ENCODE results near the gene MTA1.

MTA1 gene

GRCh38 chr14:105450864-105451720, 31.5 kb downstream of the MTA1 start:
- no peaks in the 10 kb centered on the region for H3K27me3 ChIP-seq
- H3K9me3 ChIP-seq = no peaks in the 10 kb centered on the region
- TF ChIP-seq CTCF (IDR thresholded peaks at IDR 0.05) = no peak
- no peak overlapping the region for H3K27ac ChIP-seq
- peaks cover 46% of the 10 kb centered on the region for H3K36me3 ChIP-seq
- H3K4me1 ChIP-seq (ENCODE audit: control insufficient read depth in 1 of 2, insufficient read depth in 1 of 2, low read depth in 1 of 2, low read length in 1 of 2) = no peaks in the 10 kb centered on the region
- no peak overlapping the region for H3K4me3 ChIP-seq (ENCODE audit: low read depth in 1 of 2, low read length in 1 of 2)

GRCh38 chr14:105452963-105453362, 33.3 kb downstream of the MTA1 start:
- Histone ChIP-seq H3K27ac (no peak overlapping the region), H3K4me3 (ENCODE audit: low read depth in 1 of 2, low read length in 1 of 2) (no peak overlapping the region), H3K27me3 (no peaks in the 10 kb centered on the region), H3K9me3 (no peaks in the 10 kb centered on the region), H3K4me1 (ENCODE audit: control insufficient read depth in 1 of 2, insufficient read depth in 1 of 2, low read depth in 1 of 2, low read length in 1 of 2) (no peaks in the 10 kb centered on the region), H3K36me3 (peaks cover 58% of the 10 kb centered on the region)
- no peak for TF ChIP-seq CTCF (IDR thresholded peaks at IDR 0.05)

GRCh38 chr14:105453847-105454246, 34.2 kb downstream of the MTA1 start:
- TF ChIP-seq CTCF (IDR thresholded peaks at IDR 0.05) = no peak
- H3K27me3 ChIP-seq = no peaks in the 10 kb centered on the region
- peaks cover 58% of the 10 kb centered on the region for H3K36me3 ChIP-seq

GRCh38 chr14:105455086-105455640, 35.5 kb downstream of the MTA1 start:
- H3K27me3 ChIP-seq = no peaks in the 10 kb centered on the region
- no peak overlapping the region for H3K27ac ChIP-seq
- peaks cover 54% of the 10 kb centered on the region for H3K36me3 ChIP-seq
- no peaks in the 10 kb centered on the region for H3K4me1 ChIP-seq (ENCODE audit: control insufficient read depth in 1 of 2, insufficient read depth in 1 of 2, low read depth in 1 of 2, low read length in 1 of 2)
- H3K4me3 ChIP-seq (ENCODE audit: low read depth in 1 of 2, low read length in 1 of 2) = no peak overlapping the region
- H3K9me3 ChIP-seq = no peaks in the 10 kb centered on the region
- TF ChIP-seq CTCF (IDR thresholded peaks at IDR 0.05) = no peak

More at GRCh38 chr14:105453847-105454246, 34.2 kb downstream of the MTA1 start:
- no peaks in the 10 kb centered on the region for H3K4me1 ChIP-seq (ENCODE audit: control insufficient read depth in 1 of 2, insufficient read depth in 1 of 2, low read depth in 1 of 2, low read length in 1 of 2)
- H3K27ac ChIP-seq = no peak overlapping the region
- H3K9me3 ChIP-seq = no peaks in the 10 kb centered on the region
- H3K4me3 ChIP-seq (ENCODE audit: low read depth in 1 of 2, low read length in 1 of 2) = no peak overlapping the region

- no peaks in the 10 kb centered on the region for H3K27me3 ChIP-seq
- H3K4me1 ChIP-seq (ENCODE audit: control insufficient read depth in 1 of 2, insufficient read depth in 1 of 2, low read depth in 1 of 2, low read length in 1 of 2) = no peaks in the 10 kb centered on the region
- no peak overlapping the region for H3K27ac ChIP-seq
- peaks cover 54% of the 10 kb centered on the region for H3K36me3 ChIP-seq
- H3K9me3 ChIP-seq = no peaks in the 10 kb centered on the region
- no peak overlapping the region for H3K4me3 ChIP-seq (ENCODE audit: low read depth in 1 of 2, low read length in 1 of 2)
- TF ChIP-seq CTCF (IDR thresholded peaks at IDR 0.05) = no peak
Observed at GRCh38 chr14:105455766-105456660, 36.4 kb downstream of the MTA1 start.
